Adipocyte (in vitro differentiated cells): Measurements from ENCODE around the gene DDX54.

Source experiments
- DNase-seq: peaks from one replicate; pipeline ENCODE4 v3.0.0-alpha.2; 2015; ENCODE audit warnings: low read depth
- H3K27me3 ChIP-seq: replicated peaks from 2 replicates; pipeline ENCODE4 v1.7.0; 2013; ENCODE audit warnings: mild to moderate bottlenecking, low read length, moderate library complexity; ENCODE audit not compliant: control insufficient read depth, insufficient read depth
- H3K36me3 ChIP-seq: 2 replicates; pipeline ENCODE4 v1.7.0; 2013; ENCODE audit warnings: low read length, mild to moderate bottlenecking, moderate library complexity; ENCODE audit not compliant: control insufficient read depth, insufficient read depth, severe bottlenecking
- H3K4me1 ChIP-seq: 2 replicates; pipeline ENCODE4 v1.7.0; 2013; ENCODE audit warnings: mild to moderate bottlenecking, low read length, moderate library complexity; ENCODE audit not compliant: control insufficient read depth, insufficient read depth
- H3K4me3 ChIP-seq: 2 replicates; pipeline ENCODE4 v1.7.0; 2013; ENCODE audit warnings: mild to moderate bottlenecking, low read length, moderate library complexity
- H3K9ac ChIP-seq: 2 replicates; pipeline ENCODE4 v1.7.0; 2013; ENCODE audit warnings: mild to moderate bottlenecking, low read length, moderate library complexity
- H3K9me3 ChIP-seq: 2 replicates; pipeline ENCODE4 v1.7.0; 2013; ENCODE audit warnings: mild to moderate bottlenecking, low read length, moderate library complexity; ENCODE audit not compliant: control insufficient read depth

Gene DDX54

GRCh38 chr12:113169697-113170096 lies 15.6 kb downstream of the DDX54 start:
- Histone ChIP-seq H3K4me1 (peaks cover 3% of the 10 kb centered on the region), H3K36me3 (peaks cover 95% of the 10 kb centered on the region), H3K4me3 (no peak overlapping the region), H3K27me3 (no peaks in the 10 kb centered on the region), H3K9ac (no peak overlapping the region), H3K9me3 (no peaks in the 10 kb centered on the region)
- DNase-seq = no peak

GRCh38 chr12:113167868-113168267 lies 17.4 kb downstream of the DDX54 start:
- Histone ChIP-seq H3K27me3 (no peaks in the 10 kb centered on the region), H3K9me3 (no peaks in the 10 kb centered on the region), H3K9ac (no peak overlapping the region), H3K4me1 (no peaks in the 10 kb centered on the region), H3K4me3 (no peak overlapping the region), H3K36me3 (peaks cover 85% of the 10 kb centered on the region)
- DNase-seq = no peak

GRCh38 chr12:113165521-113166450 lies 19.5 kb downstream of the DDX54 start:
- Histone ChIP-seq H3K36me3 (peaks cover 65% of the 10 kb centered on the region), H3K27me3 (no peaks in the 10 kb centered on the region), H3K4me3 (no peak overlapping the region), H3K4me1 (peaks cover 11% of the 10 kb centered on the region), H3K9ac (no peak overlapping the region), H3K9me3 (no peaks in the 10 kb centered on the region)
- no peak for DNase-seq

GRCh38 chr12:113164014-113164413 lies 21.3 kb downstream of the DDX54 start:
- Histone ChIP-seq H3K4me3 (no peak overlapping the region), H3K9ac (no peak overlapping the region), H3K9me3 (no peaks in the 10 kb centered on the region), H3K4me1 (peaks cover 11% of the 10 kb centered on the region), H3K27me3 (no peaks in the 10 kb centered on the region), H3K36me3 (peaks cover 64% of the 10 kb centered on the region)
- no peak for DNase-seq

GRCh38 chr12:113163030-113163360 lies 22.3 kb downstream of the DDX54 start:
- no peaks in the 10 kb centered on the region for H3K9me3 ChIP-seq
- H3K4me1 ChIP-seq = peaks cover 11% of the 10 kb centered on the region
- H3K4me3 ChIP-seq = no peak overlapping the region
- H3K27me3 ChIP-seq = no peaks in the 10 kb centered on the region
- H3K9ac ChIP-seq = no peak overlapping the region
- H3K36me3 ChIP-seq = peaks cover 64% of the 10 kb centered on the region
- no peak for DNase-seq

- Histone ChIP-seq H3K9ac (no peak overlapping the region), H3K27me3 (no peaks in the 10 kb centered on the region), H3K36me3 (peaks cover 64% of the 10 kb centered on the region), H3K9me3 (no peaks in the 10 kb centered on the region), H3K4me1 (peaks cover 11% of the 10 kb centered on the region), H3K4me3 (no peak overlapping the region)
- DNase-seq = no peak
These were observed 22.9 kb downstream of the DDX54 start for GRCh38 chr12:113162102-113163029.

- H3K4me1 ChIP-seq = peaks cover 11% of the 10 kb centered on the region
- H3K9me3 ChIP-seq = no peaks in the 10 kb centered on the region
- no peak for DNase-seq
- H3K36me3 ChIP-seq = peaks cover 64% of the 10 kb centered on the region
- no peak overlapping the region for H3K9ac ChIP-seq
- H3K27me3 ChIP-seq = peaks cover 7% of the 10 kb centered on the region
- no peak overlapping the region for H3K4me3 ChIP-seq
These were observed 23.8 kb downstream of the DDX54 start for GRCh38 chr12:113161415-113162016.

GRCh38 chr12:113159937-113160336 lies 25.3 kb downstream of the DDX54 start:
- H3K36me3 ChIP-seq = peaks cover 48% of the 10 kb centered on the region
- peaks cover 11% of the 10 kb centered on the region for H3K4me1 ChIP-seq
- H3K9ac ChIP-seq = no peak overlapping the region
- no peak for DNase-seq
- H3K4me3 ChIP-seq = no peak overlapping the region
- no peaks in the 10 kb centered on the region for H3K9me3 ChIP-seq
- H3K27me3 ChIP-seq = peaks cover 21% of the 10 kb centered on the region

- H3K9me3 ChIP-seq = no peaks in the 10 kb centered on the region
- no peak for DNase-seq
- H3K36me3 ChIP-seq = peaks cover 43% of the 10 kb centered on the region
- no peak overlapping the region for H3K4me3 ChIP-seq
- H3K9ac ChIP-seq = no peak overlapping the region
- peaks cover 25% of the 10 kb centered on the region for H3K27me3 ChIP-seq
- H3K4me1 ChIP-seq = peaks cover 14% of the 10 kb centered on the region
These were observed 26.7 kb downstream of the DDX54 start for GRCh38 chr12:113158439-113159203.

- Histone ChIP-seq H3K4me3 (no peak overlapping the region), H3K36me3 (peaks cover 38% of the 10 kb centered on the region), H3K9me3 (no peaks in the 10 kb centered on the region), H3K27me3 (peaks cover 32% of the 10 kb centered on the region), H3K9ac (no peak overlapping the region), H3K4me1 (peaks cover 15% of the 10 kb centered on the region)
- no peak for DNase-seq
These were observed 27.9 kb downstream of the DDX54 start for GRCh38 chr12:113157218-113157859.
